Panc1 (cell line): ENCODE results near the gene ROBO2. TPM values are rescaled to one million over a fixed set of nuclear protein-coding genes. Genes with fewer than 3 reads are reported as not detected.

Experiments
- ATAC-seq: fragments of 200-7000 bp; cut with Tn5 transposase; 2 replicates; pipeline ENCODE4 v1.9.1; 2020; ENCODE audit warnings: mild to moderate bottlenecking, moderate library complexity
- BruUV-seq: library from RNA; stranded (reverse); fragments of 400-500 nt; replicated peaks from 2 replicates; lab custom pipeline; 2021; lab: Mats Ljungman, UMichigan
- CTCF ChIA-PET: fragments of 300-600 bp; sonication (Branson Sonifier 250); formaldehyde crosslinking; loops from one replicate; lab custom pipeline; 2022; ENCODE audit warnings: antibody characterized with exemption; lab: Charles Lee
- POLR2A ChIA-PET: fragments of 300-600 bp; sonication (Branson Sonifier 250); formaldehyde crosslinking; loops from one replicate; lab custom pipeline; 2022; ENCODE audit warnings: antibody characterized with exemption; lab: Charles Lee
- DNase-seq: peaks from one replicate; pipeline ENCODE4 v3.0.0-alpha.2; 2010; ENCODE audit warnings: low read depth, low spot score
- H3K27ac ChIP-seq: 2 replicates; pipeline ENCODE4 v1.5.1; 2011; ENCODE audit warnings: mild to moderate bottlenecking, low read length, inconsistent platforms
- H3K27me3 ChIP-seq: fragments of 200-500 bp; sonication (Bioruptor generic); 2 replicates; pipeline ENCODE4 v1.6.0; 2014; ENCODE audit warnings: low read length, inconsistent platforms; ENCODE audit not compliant: control insufficient read depth, insufficient read depth
- H3K36me3 ChIP-seq: fragments of 200-500 bp; sonication (Bioruptor generic); 2 replicates; pipeline ENCODE4 v1.5.1; 2014; ENCODE audit warnings: inconsistent platforms, mild to moderate bottlenecking, low read length, moderate library complexity; ENCODE audit not compliant: control insufficient read depth, insufficient read depth
- H3K4me1 ChIP-seq: 2 replicates; pipeline ENCODE4 v1.5.1; 2011; ENCODE audit warnings: inconsistent platforms, mild to moderate bottlenecking, low read length, moderate library complexity; ENCODE audit not compliant: control insufficient read depth, insufficient read depth
- H3K4me3 ChIP-seq, 2 experiments: 2 replicates each; pipeline ENCODE4 v1.5.1; 2011 to 2012; ENCODE audit warnings: low read depth in 2 of 2, low read length in 2 of 2, mild to moderate bottlenecking in 2 of 2, inconsistent platforms in 1 of 2, moderate library complexity in 1 of 2
- H3K9me3 ChIP-seq: fragments of 200-500 bp; sonication (Bioruptor generic); 2 replicates; pipeline ENCODE4 v1.5.1; 2014; ENCODE audit warnings: low read depth, mild to moderate bottlenecking, inconsistent platforms, low read length, moderate library complexity; ENCODE audit not compliant: control insufficient read depth, insufficient read depth
- CTCF ChIP-seq: fragments of 450-650 bp; IDR thresholded peaks from 2 replicates; pipeline ENCODE4 v1.5.1; 2017; ENCODE audit warnings: mild to moderate bottlenecking
- POLR2AphosphoS5 ChIP-seq: IDR thresholded peaks from 2 replicates; pipeline ENCODE4 v1.6.1; 2012; ENCODE audit warnings: mild to moderate bottlenecking, low read depth, low read length, moderate library complexity
- REST ChIP-seq, 2 experiments: IDR thresholded peaks; 2 replicates each; pipeline ENCODE4 v1.6.1; 2011 to 2012; ENCODE audit warnings: low read depth in 2 of 2, control low read depth in 1 of 2, low read length in 1 of 2, mild to moderate bottlenecking in 1 of 2, moderate library complexity in 1 of 2; ENCODE audit not compliant: insufficient read depth in 1 of 2
- SIN3A ChIP-seq: IDR thresholded peaks from 2 replicates; pipeline ENCODE4 v1.6.1; 2012; ENCODE audit warnings: low read depth, mild to moderate bottlenecking, low read length, moderate library complexity, borderline replicate concordance; ENCODE audit not compliant: insufficient read depth
- TCF7L2 ChIP-seq: IDR thresholded peaks from 2 replicates; pipeline ENCODE4 v1.6.1; 2011; ENCODE audit warnings: mild to moderate bottlenecking, low read depth, low read length, inconsistent platforms
- in situ Hi-C: cut with HindIII; loops from 2 replicates; pipeline ENCODE4 v1.10.0; 2016; ENCODE audit warnings: low sequenced_read_pairs, low pct_unique_long_range_greater_than_20kb
- intact Hi-C: fragments of 100-400 bp; cut with micrococcal nuclease; formaldehyde crosslinking; loops from one replicate; pipeline ENCODE4 v1.10.0; 2022; ENCODE audit not compliant: unreplicated experiment
- total RNA-seq: library from RNA; stranded (reverse); gene quantifications from one replicate; pipeline ENCODE4 v1.2.1, GENCODE V29; 2021; ENCODE audit not compliant: unreplicated experiment

ROBO2 gene
- total RNA-seq, 1 experiment from 2014 or later, result 1.3 TPM

- no TSS peak for BruUV-seq
- H3K4me1 ChIP-seq, result no peaks in the 10 kb centered on the region
- POLR2A ChIA-PET, result no interaction called here
- H3K27me3 ChIP-seq, result no peaks in the 10 kb centered on the region
- H3K4me3 ChIP-seq, result no peak overlapping the region
- in situ Hi-C loops (no loop called here), intact Hi-C loops (no loop called here)
- DNase-seq (no peak), ATAC-seq (no peak)
- no peaks in the 10 kb centered on the region for H3K36me3 ChIP-seq
- TF ChIP-seq TCF7L2 (no peak), POLR2AphosphoS5 (no peak), REST (IDR thresholded peaks at IDR 0.05; ENCODE audit: insufficient read depth in 1 of 2, low read depth in 2 of 2, low read length in 1 of 2) (no peak), CTCF (no peak), SIN3A (no peak)
- H3K9me3 ChIP-seq, result no peaks in the 10 kb centered on the region
- H3K27ac ChIP-seq, result no peak overlapping the region
- CTCF ChIA-PET, result no interaction called here
Observed at GRCh38 chr3:77065750-77066149, 25.9 kb downstream of the ROBO2 start.

GRCh38 chr3:77066829-77067228, 26.9 kb downstream of the ROBO2 start:
- no peak for DNase-seq
- Histone ChIP-seq H3K4me3 (no peak overlapping the region), H3K4me1 (no peaks in the 10 kb centered on the region), H3K36me3 (no peaks in the 10 kb centered on the region), H3K27ac (no peak overlapping the region), H3K27me3 (no peaks in the 10 kb centered on the region), H3K9me3 (no peaks in the 10 kb centered on the region)
- no TSS peak for BruUV-seq
- in situ Hi-C loops, result no loop called here
- intact Hi-C loops, result no loop called here
- POLR2A ChIA-PET, result no interaction called here
- no peak for ATAC-seq
- no peak for TF ChIP-seq POLR2AphosphoS5
- no peak for TF ChIP-seq REST (IDR thresholded peaks at IDR 0.05; ENCODE audit: insufficient read depth in 1 of 2, low read depth in 2 of 2, low read length in 1 of 2)
- TF ChIP-seq TCF7L2, result no peak
- no peak for TF ChIP-seq CTCF
- no peak for TF ChIP-seq SIN3A
- CTCF ChIA-PET, result no interaction called here
